PFSK-1 (cell line): ENCODE data around the gene ARHGEF7.

ENCODE experiments used
- FOXP2 ChIP-seq: optimal IDR thresholded peaks from 2 replicates; pipeline ENCODE3; 2011; ENCODE audit warnings: borderline replicate concordance, control low read depth, inconsistent platforms; ENCODE audit not compliant: insufficient read depth; ENCODE audit errors: extremely low read length, extremely low read depth
- POLR2AphosphoS5 ChIP-seq: IDR thresholded peaks from 2 replicates; pipeline ENCODE4 v1.6.1; 2012; ENCODE audit warnings: low read depth, mild to moderate bottlenecking, control low read depth, low read length, moderate library complexity
- REST ChIP-seq, 2 experiments: IDR thresholded peaks; 2 replicates each; pipeline versions ENCODE4 v1.6.1 to v1.8.0; 2011 to 2012; ENCODE audit warnings: low read depth in 2 of 2, low read length in 2 of 2, control low read depth in 1 of 2, inconsistent platforms in 1 of 2, mild to moderate bottlenecking in 1 of 2, moderate library complexity in 1 of 2; ENCODE audit not compliant: insufficient read depth in 1 of 2
- TAF1 ChIP-seq: IDR thresholded peaks from 2 replicates; pipeline ENCODE4 v1.6.1; 2012; ENCODE audit warnings: low read length, control low read depth, borderline replicate concordance; ENCODE audit not compliant: insufficient read depth

- TF ChIP-seq REST (IDR thresholded peaks at IDR 0.05; ENCODE audit: insufficient read depth in 1 of 2, low read depth in 2 of 2, low read length in 2 of 2) (no peak), FOXP2 (no peak), POLR2AphosphoS5 (no peak), TAF1 (no peak)
Measured at GRCh38 chr13:111262715-111263114, 147.6 kb downstream of the ARHGEF7 start.
